ENCODE data around the gene HOXC10. TPM values are rescaled to one million over a fixed set of nuclear protein-coding genes. Genes with fewer than 3 reads are reported as not detected.

Gene HOXC10
- total and polyA plus RNA-seq, 10 of the 15 experiments (the other 5 are each of a cell fraction or from before 2014, with no cell fraction given), result 0.59 TPM; not detected in 9

DNA sequence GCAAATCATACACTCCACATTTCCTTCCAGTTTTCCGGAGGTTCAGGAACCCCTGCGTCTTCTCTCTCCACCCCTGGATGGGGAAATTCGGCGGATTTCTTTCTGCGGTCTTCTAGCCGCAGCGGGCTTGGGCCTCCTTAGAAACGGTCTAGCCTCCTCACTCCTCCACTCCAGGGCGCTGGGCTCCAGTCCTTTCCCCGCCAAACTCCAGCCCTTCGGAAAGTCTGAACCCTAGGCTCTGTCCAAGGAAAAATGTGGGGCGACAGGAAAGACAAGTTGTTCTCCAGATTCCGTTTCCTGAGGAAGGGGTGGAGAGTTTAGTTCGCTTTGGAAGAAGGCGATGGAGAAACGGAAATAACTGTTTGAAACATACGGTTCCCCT is 1.4 kb upstream of the HOXC10 start (continued):
- TF ChIP-seq, protein P1, sequence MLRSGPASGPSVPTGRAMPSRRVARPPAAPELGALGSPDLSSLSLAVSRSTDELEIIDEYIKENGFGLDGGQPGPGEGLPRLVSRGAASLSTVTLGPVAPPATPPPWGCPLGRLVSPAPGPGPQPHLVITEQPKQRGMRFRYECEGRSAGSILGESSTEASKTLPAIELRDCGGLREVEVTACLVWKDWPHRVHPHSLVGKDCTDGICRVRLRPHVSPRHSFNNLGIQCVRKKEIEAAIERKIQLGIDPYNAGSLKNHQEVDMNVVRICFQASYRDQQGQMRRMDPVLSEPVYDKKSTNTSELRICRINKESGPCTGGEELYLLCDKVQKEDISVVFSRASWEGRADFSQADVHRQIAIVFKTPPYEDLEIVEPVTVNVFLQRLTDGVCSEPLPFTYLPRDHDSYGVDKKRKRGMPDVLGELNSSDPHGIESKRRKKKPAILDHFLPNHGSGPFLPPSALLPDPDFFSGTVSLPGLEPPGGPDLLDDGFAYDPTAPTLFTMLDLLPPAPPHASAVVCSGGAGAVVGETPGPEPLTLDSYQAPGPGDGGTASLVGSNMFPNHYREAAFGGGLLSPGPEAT (IDR thresholded peaks at IDR 0.05; ENCODE audit: low read depth), result no peak
- TF ChIP-seq CEBPB (IDR thresholded peaks at IDR 0.05; ENCODE audit: borderline replicate concordance in 1 of 2, low read depth in 2 of 2, low read length in 2 of 2) (no peak), MTA3 (IDR thresholded peaks at IDR 0.05; ENCODE audit: borderline replicate concordance, low read length) (no peak), CHD1 (IDR thresholded peaks at IDR 0.05; ENCODE audit: low read depth, low read length) (no peak), NR2F1 (conservative IDR thresholded peaks at IDR 0.05) (no peak), SREBF1 (IDR thresholded peaks at IDR 0.05; ENCODE audit: low read length) (no peak), NFYA (IDR thresholded peaks at IDR 0.05; ENCODE audit: borderline replicate concordance, low read depth, low read length) (no peak), NR2C1 (IDR thresholded peaks at IDR 0.05) (no peak), ZNF24 (IDR thresholded peaks at IDR 0.05) (no peak)
- TF ChIP-seq, protein P2, sequence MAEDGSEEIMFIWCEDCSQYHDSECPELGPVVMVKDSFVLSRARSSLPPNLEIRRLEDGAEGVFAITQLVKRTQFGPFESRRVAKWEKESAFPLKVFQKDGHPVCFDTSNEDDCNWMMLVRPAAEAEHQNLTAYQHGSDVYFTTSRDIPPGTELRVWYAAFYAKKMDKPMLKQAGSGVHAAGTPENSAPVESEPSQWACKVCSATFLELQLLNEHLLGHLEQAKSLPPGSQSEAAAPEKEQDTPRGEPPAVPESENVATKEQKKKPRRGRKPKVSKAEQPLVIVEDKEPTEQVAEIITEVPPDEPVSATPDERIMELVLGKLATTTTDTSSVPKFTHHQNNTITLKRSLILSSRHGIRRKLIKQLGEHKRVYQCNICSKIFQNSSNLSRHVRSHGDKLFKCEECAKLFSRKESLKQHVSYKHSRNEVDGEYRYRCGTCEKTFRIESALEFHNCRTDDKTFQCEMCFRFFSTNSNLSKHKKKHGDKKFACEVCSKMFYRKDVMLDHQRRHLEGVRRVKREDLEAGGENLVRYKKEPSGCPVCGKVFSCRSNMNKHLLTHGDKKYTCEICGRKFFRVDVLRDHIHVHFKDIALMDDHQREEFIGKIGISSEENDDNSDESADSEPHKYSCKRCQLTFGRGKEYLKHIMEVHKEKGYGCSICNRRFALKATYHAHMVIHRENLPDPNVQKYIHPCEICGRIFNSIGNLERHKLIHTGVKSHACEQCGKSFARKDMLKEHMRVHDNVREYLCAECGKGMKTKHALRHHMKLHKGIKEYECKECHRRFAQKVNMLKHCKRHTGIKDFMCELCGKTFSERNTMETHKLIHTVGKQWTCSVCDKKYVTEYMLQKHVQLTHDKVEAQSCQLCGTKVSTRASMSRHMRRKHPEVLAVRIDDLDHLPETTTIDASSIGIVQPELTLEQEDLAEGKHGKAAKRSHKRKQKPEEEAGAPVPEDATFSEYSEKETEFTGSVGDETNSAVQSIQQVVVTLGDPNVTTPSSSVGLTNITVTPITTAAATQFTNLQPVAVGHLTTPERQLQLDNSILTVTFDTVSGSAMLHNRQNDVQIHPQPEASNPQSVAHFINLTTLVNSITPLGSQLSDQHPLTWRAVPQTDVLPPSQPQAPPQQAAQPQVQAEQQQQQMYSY (CRISPR knock-in tag; IDR thresholded peaks at IDR 0.05), result no peak
- TF ChIP-seq, protein P3, sequence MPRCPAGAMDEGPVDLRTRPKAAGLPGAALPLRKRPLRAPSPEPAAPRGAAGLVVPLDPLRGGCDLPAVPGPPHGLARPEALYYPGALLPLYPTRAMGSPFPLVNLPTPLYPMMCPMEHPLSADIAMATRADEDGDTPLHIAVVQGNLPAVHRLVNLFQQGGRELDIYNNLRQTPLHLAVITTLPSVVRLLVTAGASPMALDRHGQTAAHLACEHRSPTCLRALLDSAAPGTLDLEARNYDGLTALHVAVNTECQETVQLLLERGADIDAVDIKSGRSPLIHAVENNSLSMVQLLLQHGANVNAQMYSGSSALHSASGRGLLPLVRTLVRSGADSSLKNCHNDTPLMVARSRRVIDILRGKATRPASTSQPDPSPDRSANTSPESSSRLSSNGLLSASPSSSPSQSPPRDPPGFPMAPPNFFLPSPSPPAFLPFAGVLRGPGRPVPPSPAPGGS (IDR thresholded peaks at IDR 0.05; ENCODE audit: borderline replicate concordance, insufficient read depth, low read depth, low read length, poor library complexity, severe bottlenecking), result no peak
